Trophoblast cell (in vitro differentiated cells and primary cell): Measurements from ENCODE around the gene AFAP1L2.

Experiments
- DNase-seq, 2 donors: peaks; one replicate each; pipeline ENCODE4 v3.0.0-alpha.2; 2016
- H2AFZ ChIP-seq: 2 replicates; pipeline ENCODE4 v1.6.1; 2013; ENCODE audit warnings: low read length, moderate library complexity, mild to moderate bottlenecking; ENCODE audit not compliant: insufficient read depth, poor library complexity
- H2AK5ac ChIP-seq: 2 replicates; pipeline ENCODE4 v1.6.1; 2013; ENCODE audit warnings: mild to moderate bottlenecking, low read length
- H2BK120ac ChIP-seq: 2 replicates; pipeline ENCODE4 v1.6.1; 2013; ENCODE audit warnings: low read length, mild to moderate bottlenecking, moderate library complexity; ENCODE audit not compliant: insufficient read depth, poor library complexity
- H2BK12ac ChIP-seq: 2 replicates; pipeline ENCODE4 v1.6.1; 2013; ENCODE audit warnings: mild to moderate bottlenecking, low read length, moderate library complexity
- H2BK5ac ChIP-seq: 2 replicates; pipeline ENCODE4 v1.6.1; 2013; ENCODE audit warnings: low read length, low read depth, moderate library complexity, mild to moderate bottlenecking; ENCODE audit not compliant: poor library complexity
- H3K14ac ChIP-seq: 2 replicates; pipeline ENCODE4 v1.6.1; 2013; ENCODE audit warnings: mild to moderate bottlenecking, low read length
- H3K18ac ChIP-seq: 2 replicates; pipeline ENCODE4 v1.6.1; 2013; ENCODE audit warnings: mild to moderate bottlenecking, low read length
- H3K23ac ChIP-seq: 2 replicates; pipeline ENCODE4 v1.6.1; 2013; ENCODE audit warnings: low read length
- H3K27ac ChIP-seq: 2 replicates; pipeline ENCODE4 v1.5.1; 2013; ENCODE audit warnings: low read depth, mild to moderate bottlenecking, inconsistent platforms, low read length, moderate library complexity
- H3K27me3 ChIP-seq: 2 replicates; pipeline ENCODE4 v1.6.1; 2013; ENCODE audit warnings: inconsistent platforms, mild to moderate bottlenecking, low read length, moderate library complexity; ENCODE audit not compliant: insufficient read depth
- H3K36me3 ChIP-seq, 2 experiments: 1 replicate in 1 of 2; 2 replicates in 1 of 2; pipeline ENCODE4 v1.6.1; 2013; ENCODE audit warnings: low read length in 2 of 2, mild to moderate bottlenecking in 2 of 2, moderate library complexity in 1 of 2; ENCODE audit not compliant: insufficient read depth in 2 of 2, control insufficient read depth in 1 of 2
- H3K4ac ChIP-seq: 2 replicates; pipeline ENCODE4 v1.6.1; 2013; ENCODE audit warnings: low read depth, mild to moderate bottlenecking, low read length, moderate library complexity
- H3K4me1 ChIP-seq, 2 experiments: 1 replicate in 1 of 2; 2 replicates in 1 of 2; pipeline ENCODE4 v1.6.1; 2013; ENCODE audit warnings: low read length in 2 of 2, mild to moderate bottlenecking in 2 of 2, moderate library complexity in 1 of 2; ENCODE audit not compliant: insufficient read depth in 2 of 2, control insufficient read depth in 1 of 2
- H3K4me2 ChIP-seq: 2 replicates; pipeline ENCODE4 v1.6.1; 2013; ENCODE audit warnings: inconsistent platforms, mild to moderate bottlenecking, low read length, moderate library complexity
- H3K4me3 ChIP-seq: 2 replicates; pipeline ENCODE4 v1.5.1; 2013; ENCODE audit warnings: mild to moderate bottlenecking, low read depth, low read length, inconsistent platforms
- H3K79me1 ChIP-seq: one replicate; pipeline ENCODE4 v1.6.1; 2013; ENCODE audit warnings: low read length
- H3K79me2 ChIP-seq: 2 replicates; pipeline ENCODE4 v1.6.1; 2013; ENCODE audit warnings: low read length, mild to moderate bottlenecking; ENCODE audit not compliant: control insufficient read depth, insufficient read depth, poor library complexity
- H3K9ac ChIP-seq: 2 replicates; pipeline ENCODE4 v1.6.1; 2013; ENCODE audit warnings: mild to moderate bottlenecking, low read length
- H3K9me3 ChIP-seq: 2 replicates; pipeline ENCODE4 v1.6.1; 2013; ENCODE audit warnings: low read depth, mild to moderate bottlenecking, control low read depth, inconsistent platforms, low read length; ENCODE audit not compliant: insufficient read depth
- H4K12ac ChIP-seq: 2 replicates; pipeline ENCODE4 v1.6.1; 2013; ENCODE audit warnings: low read depth, mild to moderate bottlenecking, low read length, moderate library complexity
- H4K8ac ChIP-seq: 2 replicates; pipeline ENCODE4 v1.6.1; 2013; ENCODE audit warnings: low read depth, mild to moderate bottlenecking, low read length, moderate library complexity
- H4K91ac ChIP-seq: one replicate; pipeline ENCODE4 v1.6.1; 2013; ENCODE audit warnings: low read depth, mild to moderate bottlenecking, low read length, moderate library complexity
- WGBS: extraction: QIAGEN DNeasy Blood & Tissue Kit; methylation state at CpG from one replicate; pipeline ENCODE4 v1.1.7; 2013; ENCODE audit warnings: missing lambda C conversion rate; ENCODE audit not compliant: insufficient read length, insufficient coverage; ENCODE audit errors: extremely low coverage; 5-methylcytosine and 5-hydroxymethylcytosine counted together

Gene AFAP1L2

DNA sequence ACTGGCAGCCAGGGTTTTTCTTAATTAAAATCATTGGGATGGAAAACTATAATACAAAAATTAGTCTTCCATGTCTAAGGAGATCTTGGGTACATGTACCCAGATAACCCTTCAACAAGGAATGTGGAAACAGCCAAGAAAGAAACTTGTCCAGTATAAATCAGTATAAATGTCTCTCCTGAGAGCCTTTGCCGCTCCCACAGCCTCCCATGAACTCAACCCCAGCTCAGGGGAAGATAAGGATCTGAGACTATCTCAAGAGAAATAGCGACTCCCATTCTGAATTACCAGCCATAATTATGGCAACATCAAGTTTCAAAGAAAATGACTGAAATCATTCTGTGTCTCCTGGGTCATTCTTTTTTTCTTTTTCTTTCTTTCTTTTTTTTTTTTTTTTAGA, 32.6 kb upstream of the AFAP1L2 start:
- H2BK5ac ChIP-seq = no peak overlapping the region
- H2BK12ac ChIP-seq = no peak overlapping the region
- H3K9me3 ChIP-seq = no peaks in the 10 kb centered on the region
- H3K27me3 ChIP-seq = no peaks in the 10 kb centered on the region
- no peak overlapping the region for H3K18ac ChIP-seq
- H2AK5ac ChIP-seq = no peak overlapping the region
- no peaks in the 10 kb centered on the region for H3K4me1 ChIP-seq
- H4K91ac ChIP-seq = no peak overlapping the region
- no peak overlapping the region for H3K23ac ChIP-seq
- no peak for DNase-seq
- no peak overlapping the region for H4K12ac ChIP-seq
- no CpG with 5 or more reads among the region's 2 CpGs for WGBS
- no peak overlapping the region for H3K4me3 ChIP-seq
- H3K9ac ChIP-seq = no peak overlapping the region
- no peaks in the 10 kb centered on the region for H3K79me2 ChIP-seq
- no peak overlapping the region for H2BK120ac ChIP-seq
- H3K4ac ChIP-seq = no peak overlapping the region
- H3K4me2 ChIP-seq = no peak overlapping the region
- no peak overlapping the region for H3K14ac ChIP-seq
- no peaks in the 10 kb centered on the region for H3K79me1 ChIP-seq
- no peak overlapping the region for H4K8ac ChIP-seq
- H2AFZ ChIP-seq = no peak overlapping the region
- H3K27ac ChIP-seq = no peak overlapping the region
- peaks cover 0 to 7% of the 10 kb centered on the region in 2 experiments for H3K36me3 ChIP-seq

DNA sequence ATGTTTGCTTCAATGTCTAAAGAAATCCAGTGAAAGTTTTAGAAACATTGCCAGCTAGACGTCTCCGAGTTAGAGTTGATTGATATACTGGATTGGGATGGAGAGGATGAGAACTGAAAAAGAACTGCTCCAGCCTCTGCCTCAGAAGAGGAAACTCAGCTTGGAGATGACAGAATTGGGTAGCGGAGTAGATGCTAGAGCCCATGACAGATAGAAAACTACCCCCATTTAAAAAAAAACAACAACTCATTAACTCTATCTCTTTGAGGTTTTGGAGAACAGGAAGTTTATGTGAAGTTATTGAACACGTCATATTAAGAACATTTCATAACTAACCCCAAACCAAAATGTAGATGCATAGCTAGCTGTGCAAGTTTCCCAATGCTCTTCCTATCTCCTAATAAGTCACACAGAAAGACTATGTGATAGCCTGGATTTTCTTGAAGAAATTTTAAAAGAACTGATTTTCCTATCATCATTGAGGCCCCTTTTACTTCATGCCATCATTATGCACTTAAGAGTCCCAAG, 28.3 kb upstream of the AFAP1L2 start:
- H3K36me3 ChIP-seq = no peaks in the 10 kb centered on the region
- no peak overlapping the region for H3K4ac ChIP-seq
- no peak overlapping the region for H2BK120ac ChIP-seq
- no peak overlapping the region for H2BK5ac ChIP-seq
- no peak for DNase-seq
- no peak overlapping the region for H3K4me3 ChIP-seq
- H2AK5ac ChIP-seq = no peak overlapping the region
- no peak overlapping the region for H2BK12ac ChIP-seq
- no peaks in the 10 kb centered on the region for H3K9me3 ChIP-seq
- H3K79me1 ChIP-seq = no peaks in the 10 kb centered on the region
- WGBS = no CpG with 5 or more reads among the region's 4 CpGs
- no peak overlapping the region for H3K27ac ChIP-seq
- H4K8ac ChIP-seq = no peak overlapping the region
- no peak overlapping the region for H3K23ac ChIP-seq
- no peak overlapping the region for H3K14ac ChIP-seq
- H4K12ac ChIP-seq = no peak overlapping the region
- H3K4me2 ChIP-seq = no peak overlapping the region
- no peak overlapping the region for H3K18ac ChIP-seq
- H3K4me1 ChIP-seq = no peaks in the 10 kb centered on the region
- H3K27me3 ChIP-seq = no peaks in the 10 kb centered on the region
- H3K79me2 ChIP-seq = no peaks in the 10 kb centered on the region
- no peak overlapping the region for H2AFZ ChIP-seq
- H3K9ac ChIP-seq = no peak overlapping the region
- H4K91ac ChIP-seq = no peak overlapping the region

DNA sequence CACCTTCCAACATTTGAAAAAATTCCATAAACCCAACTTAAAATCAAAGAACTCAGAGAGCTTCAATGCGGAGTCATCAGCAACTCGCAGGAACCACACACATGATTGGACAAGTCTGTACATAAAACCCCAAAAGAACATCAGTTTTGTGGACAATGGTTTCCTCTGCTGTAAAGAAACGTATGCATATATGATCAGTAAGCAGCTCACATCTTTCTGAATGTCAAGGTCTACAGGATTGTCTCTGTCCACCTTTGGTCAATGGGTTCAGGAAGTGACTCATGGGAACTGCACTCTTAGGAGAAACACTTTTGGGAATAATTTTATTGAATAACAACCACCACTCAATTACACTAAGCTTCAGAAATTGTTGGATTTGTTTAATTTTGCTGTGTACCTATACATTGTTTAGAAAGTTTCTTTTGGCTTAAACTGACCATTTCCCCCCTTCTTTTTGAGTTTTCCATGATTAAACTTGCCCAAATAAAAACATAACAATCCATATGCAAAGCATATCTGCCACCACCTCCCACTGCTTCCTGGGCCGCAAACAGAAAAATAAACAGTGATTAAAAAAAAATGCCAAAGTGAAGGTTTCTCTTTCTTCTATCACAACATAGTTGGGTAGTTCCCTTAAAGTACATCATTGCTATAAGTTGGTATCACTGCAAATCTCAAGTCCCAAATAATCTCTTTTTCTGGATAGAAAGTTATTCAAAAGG, 27.3 kb upstream of the AFAP1L2 start:
- H4K12ac ChIP-seq = no peak overlapping the region
- no peak overlapping the region for H4K8ac ChIP-seq
- H2AK5ac ChIP-seq = no peak overlapping the region
- H2AFZ ChIP-seq = no peak overlapping the region
- H2BK12ac ChIP-seq = no peak overlapping the region
- H2BK120ac ChIP-seq = no peak overlapping the region
- no peaks in the 10 kb centered on the region for H3K27me3 ChIP-seq
- no peak overlapping the region for H3K4ac ChIP-seq
- H3K4me2 ChIP-seq = no peak overlapping the region
- no peak for DNase-seq
- H3K23ac ChIP-seq = no peak overlapping the region
- H3K4me1 ChIP-seq = no peaks in the 10 kb centered on the region
- H2BK5ac ChIP-seq = no peak overlapping the region
- H3K27ac ChIP-seq = no peak overlapping the region
- no peaks in the 10 kb centered on the region for H3K79me1 ChIP-seq
- H3K14ac ChIP-seq = no peak overlapping the region
- H3K4me3 ChIP-seq = no peak overlapping the region
- H3K18ac ChIP-seq = no peak overlapping the region
- no CpG with 5 or more reads among the region's 4 CpGs for WGBS
- no peaks in the 10 kb centered on the region for H3K36me3 ChIP-seq
- H4K91ac ChIP-seq = no peak overlapping the region
- H3K9me3 ChIP-seq = no peaks in the 10 kb centered on the region
- H3K9ac ChIP-seq = no peak overlapping the region
- no peaks in the 10 kb centered on the region for H3K79me2 ChIP-seq

DNA sequence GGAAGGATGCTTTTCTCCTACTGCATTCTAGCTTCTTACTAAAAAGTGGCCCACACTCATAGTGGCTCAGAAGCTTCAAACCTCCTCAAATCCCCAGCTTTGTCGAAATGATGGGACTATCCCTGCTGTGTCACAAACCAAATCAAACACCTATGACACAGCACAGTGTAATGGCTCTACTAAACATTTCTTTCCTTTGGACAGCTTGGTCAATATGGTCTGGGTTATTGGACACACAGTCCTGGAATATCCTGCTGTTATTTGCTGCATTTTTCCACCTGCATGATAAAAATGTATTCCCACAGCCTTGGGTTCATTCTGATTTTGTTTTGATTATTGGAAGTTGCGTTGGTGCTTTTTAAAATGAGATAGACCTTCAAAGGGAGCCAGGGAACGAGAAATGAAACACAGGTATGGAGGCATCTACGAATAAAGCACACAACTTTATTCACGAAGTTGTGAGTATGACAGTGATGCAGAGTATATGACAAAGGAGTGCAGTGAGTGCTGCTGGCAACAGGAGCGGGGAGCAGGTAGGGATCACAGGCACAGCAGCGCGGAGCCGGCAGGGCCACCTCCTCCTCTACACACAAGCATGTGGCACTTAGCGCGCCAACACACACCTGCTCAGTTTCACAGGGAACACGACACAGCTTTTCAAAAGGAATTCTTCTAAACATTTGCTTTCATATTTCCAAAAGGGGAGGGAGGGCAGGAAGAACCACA, 26.5 kb upstream of the AFAP1L2 start:
- no peaks in the 10 kb centered on the region for H3K79me2 ChIP-seq
- no peaks in the 10 kb centered on the region for H3K27me3 ChIP-seq
- no peak overlapping the region for H3K18ac ChIP-seq
- no peak overlapping the region for H2BK120ac ChIP-seq
- no peak overlapping the region for H3K27ac ChIP-seq
- H4K91ac ChIP-seq = no peak overlapping the region
- no peak overlapping the region for H3K4me3 ChIP-seq
- no peaks in the 10 kb centered on the region for H3K79me1 ChIP-seq
- no peak overlapping the region for H3K4me2 ChIP-seq
- H2AK5ac ChIP-seq = no peak overlapping the region
- no peak overlapping the region for H2BK12ac ChIP-seq
- H3K4me1 ChIP-seq = no peaks in the 10 kb centered on the region
- H3K9ac ChIP-seq = no peak overlapping the region
- H3K9me3 ChIP-seq = no peaks in the 10 kb centered on the region
- no peak overlapping the region for H4K12ac ChIP-seq
- H3K36me3 ChIP-seq = no peaks in the 10 kb centered on the region
- H4K8ac ChIP-seq = no peak overlapping the region
- no peak overlapping the region for H2BK5ac ChIP-seq
- DNase-seq = no peak
- no peak overlapping the region for H3K23ac ChIP-seq
- WGBS = no CpG with 5 or more reads among the region's 12 CpGs
- H3K14ac ChIP-seq = no peak overlapping the region
- H2AFZ ChIP-seq = no peak overlapping the region
- H3K4ac ChIP-seq = no peak overlapping the region
